Amygdala (tissue), 56 donors: Measurements from ENCODE around the gene KCNAB3.

Experiments
- DNase-seq, 56 donors: peaks; one replicate each; lab custom pipeline; 2025; lab: John Stamatoyannopoulos, UW

KCNAB3 gene

DNA sequence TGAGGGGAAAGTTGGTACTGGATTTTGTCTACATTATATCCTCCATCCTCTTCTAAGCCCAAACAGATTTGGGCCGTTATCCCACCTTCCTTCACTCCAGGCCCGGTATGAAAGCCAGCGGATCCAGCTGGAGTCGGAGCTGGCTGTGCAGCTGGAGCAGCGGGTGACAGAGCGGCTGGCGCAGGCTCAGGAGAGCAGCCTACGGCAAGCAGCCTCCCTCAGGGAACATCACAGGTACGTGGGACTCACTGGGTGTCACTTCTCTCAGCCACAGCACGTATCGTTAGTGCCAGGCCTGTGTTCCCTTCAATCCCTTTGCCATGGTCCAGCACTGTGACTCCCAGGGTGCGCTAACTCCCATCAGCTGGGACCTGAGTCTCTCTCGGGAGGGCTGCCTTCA lies 13.6 kb upstream of the KCNAB3 start:
- no peak for DNase-seq

DNA sequence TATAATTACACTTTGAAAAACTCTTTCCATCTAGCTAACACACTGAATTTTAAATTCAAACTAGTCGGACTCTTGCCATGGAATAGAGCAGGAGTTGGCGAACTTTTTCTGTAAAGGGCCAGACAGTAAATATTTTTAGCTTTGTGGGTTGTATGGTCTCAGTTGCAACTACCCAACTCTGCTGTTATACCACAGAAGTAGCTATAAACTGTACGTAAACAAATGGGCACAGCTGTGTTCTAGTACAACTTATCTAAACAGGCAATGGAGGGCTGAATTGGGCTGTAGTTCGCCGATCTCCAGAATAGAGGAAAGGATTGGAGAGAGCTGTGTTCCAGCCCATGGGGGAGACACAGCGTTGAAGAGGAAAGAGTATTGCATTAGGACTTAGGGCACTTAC lies 11.1 kb upstream of the KCNAB3 start:
- DNase-seq, result no peak

DNA sequence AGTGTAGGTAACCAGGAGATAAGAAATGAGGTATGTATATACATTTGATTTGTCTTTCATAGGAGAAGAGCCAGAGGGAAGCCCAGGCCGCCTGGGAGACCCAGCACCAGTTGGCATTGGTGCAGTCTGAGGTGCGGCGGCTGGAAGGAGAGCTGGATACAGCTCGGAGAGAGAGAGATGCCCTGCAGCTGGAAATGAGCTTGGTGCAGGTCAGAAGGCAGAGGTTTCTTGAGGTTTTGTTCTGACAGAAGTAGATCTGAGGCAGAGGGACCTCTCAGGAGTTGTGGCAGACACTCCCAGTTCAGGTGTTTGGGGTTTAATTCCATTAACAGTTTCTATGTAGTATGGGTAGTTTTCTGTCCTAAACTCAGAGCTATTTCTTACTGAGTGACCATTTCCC lies 10.4 kb upstream of the KCNAB3 start:
- no peak for DNase-seq

DNA sequence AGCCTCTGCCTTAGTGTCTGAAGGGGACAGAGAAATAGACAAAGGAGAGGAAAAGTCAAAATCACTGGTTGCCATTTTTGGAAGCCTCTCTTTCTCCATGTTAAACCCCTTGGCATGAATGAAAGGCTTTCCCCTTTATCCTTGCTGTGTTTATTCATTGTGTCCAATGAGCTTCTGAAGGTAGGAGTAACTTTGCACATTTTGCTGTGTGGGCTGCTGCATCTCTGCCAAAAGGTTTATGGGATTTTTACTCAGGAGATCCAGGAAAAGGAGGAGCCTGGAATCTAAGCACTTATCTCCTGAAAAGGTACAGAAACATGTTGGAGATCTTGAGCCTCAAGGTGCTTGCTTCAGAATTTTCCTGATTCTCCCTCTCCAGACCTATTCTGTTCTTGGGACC lies 6.2 kb upstream of the KCNAB3 start:
- no peak for DNase-seq

DNA sequence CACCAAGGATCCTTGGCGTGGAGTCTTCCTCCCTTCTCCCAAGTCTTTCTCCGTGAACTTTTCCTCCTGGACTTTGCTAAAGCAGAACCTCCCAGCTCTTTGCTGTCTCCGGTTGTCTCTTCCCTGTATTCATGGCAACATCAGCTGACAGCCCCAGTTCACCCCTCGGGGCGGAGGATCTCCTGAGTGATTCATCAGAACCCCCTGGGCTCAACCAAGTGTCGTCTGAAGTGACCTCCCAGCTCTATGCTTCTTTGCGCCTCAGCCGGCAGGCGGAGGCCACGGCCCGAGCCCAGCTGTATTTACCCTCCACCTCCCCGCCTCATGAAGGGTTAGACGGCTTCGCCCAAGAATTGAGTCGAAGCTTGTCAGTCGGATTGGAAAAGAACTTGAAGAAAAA lies 3.3 kb upstream of the KCNAB3 start:
- peak in 4 of 56 donors; percentile 8 to 22 (median 12) for DNase-seq

- peak in 10 of 56 donors; percentile 14 to 44 (median 30) for DNase-seq
Measured at GRCh38 chr17:7932483-7932891, 2.8 kb upstream of the KCNAB3 start.

DNA sequence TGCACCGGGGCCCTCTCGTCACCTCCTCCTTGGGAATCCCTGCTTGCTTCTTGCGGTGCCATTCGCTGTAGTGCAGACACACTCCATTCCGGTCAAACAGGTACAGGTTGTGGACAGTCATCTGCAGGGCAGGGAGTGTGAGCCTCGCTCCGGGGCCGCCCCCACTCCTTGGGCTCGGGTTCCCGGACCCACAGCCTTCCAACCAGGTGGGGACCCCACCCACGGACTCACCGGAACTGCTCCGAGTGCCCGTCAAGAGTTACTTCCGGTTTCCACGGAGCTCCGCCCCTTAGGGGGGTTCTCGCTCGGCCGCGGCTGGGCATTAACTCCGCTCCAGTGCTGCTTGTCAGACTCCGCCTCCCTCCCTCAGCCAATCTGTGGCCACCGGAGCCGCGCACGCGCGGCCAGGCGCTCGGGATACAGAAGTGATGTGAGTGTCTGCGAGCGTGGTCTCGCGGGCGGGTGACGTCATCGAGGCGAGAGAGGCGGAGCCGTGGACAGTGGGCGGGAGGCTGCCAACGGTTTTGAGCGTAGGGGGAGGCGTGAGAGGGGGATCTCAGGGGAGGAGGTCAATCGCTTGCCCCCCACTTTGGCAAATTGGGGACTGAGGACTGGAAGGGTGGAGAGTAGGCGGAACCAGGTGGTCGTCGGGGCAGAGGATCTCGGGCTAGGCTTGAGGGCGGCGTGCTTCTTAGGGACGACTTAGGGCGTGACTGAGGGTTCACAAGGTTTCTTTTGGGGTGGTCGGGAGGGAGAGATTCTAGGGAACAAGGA lies 2.2 kb upstream of the KCNAB3 start, which contains the start of the genes CNTROB and TRAPPC1:
Gene CNTROB (plus strand): TSS at position 498 of the 774 bp plus-strand sequence. CDS start 874 bp downstream, outside the sequence.
Gene TRAPPC1 (minus strand): TSS at position 238 of the 774 bp plus-strand sequence. CDS start 117 bp downstream, at position 121.
- peak; percentile 94 to 100 (median 99) for DNase-seq

- DNase-seq, result peak in 1 of 56 donors; percentile 11
Measured at GRCh38 chr17:7930841-7931631, 1.4 kb upstream of the KCNAB3 start.

GRCh38 chr17:7927596-7927995 lies 2.1 kb downstream of the KCNAB3 start:
- no peak for DNase-seq

DNA sequence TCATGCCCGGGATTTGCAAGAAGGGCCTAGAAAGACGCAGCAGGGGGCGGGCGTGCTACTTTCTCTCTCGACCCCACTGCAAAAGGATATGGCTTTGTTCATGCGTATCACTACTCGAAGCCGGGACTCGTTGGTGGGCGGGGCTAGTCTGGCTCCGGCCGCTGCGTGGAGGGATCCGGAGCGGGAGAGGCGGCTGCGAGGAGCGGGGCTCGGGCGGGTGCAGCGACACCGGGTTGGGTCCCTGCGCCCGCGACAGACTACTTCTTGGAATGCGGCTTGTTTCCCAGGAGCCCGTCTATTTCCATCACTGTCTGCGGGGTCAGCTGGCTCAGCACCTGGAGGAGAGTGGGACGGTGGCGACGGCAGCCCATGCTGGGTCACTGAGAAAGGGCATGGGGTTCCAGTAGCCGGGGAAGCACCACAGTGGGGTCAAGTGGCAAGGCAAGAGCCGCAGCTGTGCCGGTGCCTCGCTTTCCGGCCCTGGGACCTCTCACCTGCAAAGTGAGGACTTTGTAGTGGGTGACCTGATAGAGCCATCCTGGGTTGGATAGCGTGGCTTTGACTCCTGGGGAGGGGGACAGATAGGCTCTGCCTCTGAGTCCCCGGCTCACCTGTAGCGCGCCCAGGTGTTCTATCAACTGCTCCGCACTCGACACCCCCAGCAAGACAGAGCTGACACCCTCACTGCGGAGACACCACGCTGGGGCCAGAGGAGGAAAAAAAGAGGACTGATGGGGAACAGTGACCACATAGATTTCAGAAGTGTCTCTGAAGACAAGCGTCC lies 6.6 kb downstream of the KCNAB3 start:
- peak in 51 of 56 donors; percentile 11 to 85 (median 56) for DNase-seq

- no peak for DNase-seq
Measured at GRCh38 chr17:7922269-7922844, 7.3 kb downstream of the KCNAB3 start.

DNA sequence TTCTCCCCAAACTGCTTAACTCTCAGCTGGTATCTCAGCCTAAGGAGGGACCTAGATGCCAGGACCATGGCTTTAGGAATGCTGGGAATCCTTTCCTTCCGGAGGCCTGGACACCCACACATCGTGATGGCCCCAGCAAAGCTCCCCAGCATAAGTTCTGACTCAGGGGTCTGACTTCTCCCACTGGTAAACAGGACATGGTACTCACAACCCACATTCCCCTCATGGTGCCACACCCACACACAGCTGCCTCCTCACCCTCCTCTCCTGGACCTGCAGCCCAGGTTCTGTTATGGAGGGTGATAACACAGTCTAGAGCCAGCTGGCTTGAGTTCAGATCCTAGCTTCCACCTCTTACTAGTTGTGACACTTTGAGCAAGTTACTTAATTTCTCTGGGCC lies 12.8 kb downstream of the KCNAB3 start:
- no peak for DNase-seq

GRCh38 chr17:7916385-7916682 lies 13.3 kb downstream of the KCNAB3 start:
- peak in 2 of 56 donors; percentile 34 to 49 for DNase-seq

GRCh38 chr17:7915611-7916384 lies 13.9 kb downstream of the KCNAB3 start, which contains the start of gene RNF227:
TSS of gene RNF227 (minus strand) at chr17:7916289. CDS start at chr17:7916195, 94 bp downstream.
- peak in 54 of 56 donors; percentile 38 to 90 (median 78) for DNase-seq

- peak in 20 of 56 donors; percentile 17 to 83 (median 58) for DNase-seq
Measured at GRCh38 chr17:7915179-7915610, 14.5 kb downstream of the KCNAB3 start.

- peak in 6 of 56 donors; percentile 5 to 48 (median 13) for DNase-seq
Measured at GRCh38 chr17:7912927-7913524, 16.6 kb downstream of the KCNAB3 start.

DNA sequence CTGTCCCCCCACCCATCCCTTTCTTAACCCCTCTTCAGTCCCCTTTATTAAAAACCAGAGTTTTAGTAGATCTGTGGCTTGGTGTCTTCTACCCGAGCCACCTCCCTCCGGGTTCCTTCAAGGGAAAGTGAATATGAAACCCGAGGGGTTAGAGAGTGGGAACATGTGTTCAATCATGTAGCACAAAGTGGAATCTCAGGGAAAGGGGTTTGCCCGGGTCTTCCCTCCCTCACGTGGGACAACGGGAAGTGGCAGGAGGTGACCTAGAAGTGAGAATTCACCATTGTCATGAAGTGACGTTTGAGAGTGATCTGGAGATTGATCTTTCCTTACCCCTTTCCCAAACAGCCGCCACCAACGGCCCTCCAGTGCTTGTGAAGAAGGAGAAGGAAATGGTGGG lies 18.5 kb downstream of the KCNAB3 start:
- DNase-seq, result no peak

DNA sequence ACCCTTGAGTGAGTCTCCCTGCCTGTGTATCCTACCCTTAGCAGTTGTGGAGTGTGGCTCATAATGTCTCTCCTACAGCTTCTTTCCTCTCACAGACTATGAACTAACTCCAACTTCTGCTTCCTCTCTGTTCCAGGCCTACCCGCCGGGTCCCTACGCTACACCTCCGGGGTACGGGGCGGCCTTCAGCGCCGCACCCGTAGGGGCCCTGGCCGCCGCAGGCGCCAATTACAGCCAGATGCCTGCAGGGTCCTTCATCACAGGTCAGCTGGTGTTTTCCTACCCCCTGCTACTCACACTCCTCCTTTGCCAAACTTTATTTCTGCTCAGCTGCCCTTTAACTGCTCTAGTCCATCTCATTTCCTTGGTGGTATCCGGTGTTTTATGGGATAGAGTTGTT lies 18.9 kb downstream of the KCNAB3 start:
- DNase-seq, result no peak

DNA sequence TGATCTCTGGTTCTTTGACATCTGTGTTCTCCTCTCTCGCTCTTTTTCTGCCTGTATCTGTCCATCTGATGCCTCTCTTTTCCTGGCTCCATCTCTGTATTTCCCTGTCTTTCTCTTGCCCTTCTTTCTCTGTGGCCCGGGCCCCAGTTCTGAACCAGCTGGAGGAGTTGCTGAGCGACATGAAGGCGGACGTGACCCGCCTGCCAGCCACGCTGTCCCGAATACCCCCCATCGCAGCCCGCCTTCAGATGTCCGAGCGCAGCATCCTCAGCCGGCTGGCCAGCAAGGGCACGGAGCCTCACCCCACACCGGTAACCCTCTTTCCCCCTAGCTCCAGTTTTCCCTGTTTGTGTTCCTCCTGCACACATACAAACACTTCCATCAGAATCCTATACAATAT lies 19.4 kb downstream of the KCNAB3 start:
- no peak for DNase-seq
